ENCODE measurements around the gene IQCM. TPM values are rescaled to one million over a fixed set of nuclear protein-coding genes. Genes with fewer than 3 reads are reported as not detected.

The IQCM gene, protein sequence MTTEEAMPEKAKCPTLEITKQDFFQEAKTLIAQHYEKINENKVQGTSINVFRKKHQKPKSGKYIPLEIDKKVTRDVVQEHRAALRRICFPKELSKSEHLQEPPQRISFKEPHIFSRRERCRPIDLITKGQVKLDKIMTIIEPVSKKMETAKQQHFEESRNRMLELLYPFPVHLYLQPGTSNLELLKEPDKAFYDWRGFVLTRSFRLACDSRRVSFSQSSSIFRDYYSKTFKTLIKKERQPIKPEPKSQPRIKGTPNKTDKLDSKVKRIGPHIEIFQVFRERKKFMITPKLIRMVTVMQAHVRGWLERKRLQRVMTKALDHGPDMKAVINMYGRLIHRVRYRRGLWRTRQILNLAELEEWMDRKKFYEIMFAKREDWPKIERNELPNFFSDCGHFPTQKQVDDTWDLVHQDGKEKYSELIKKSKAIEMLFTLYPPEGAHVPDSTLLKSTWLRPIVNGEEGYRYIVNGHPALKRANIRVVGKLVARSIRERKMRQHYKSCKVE
- not detected for total RNA-seq

DNA sequence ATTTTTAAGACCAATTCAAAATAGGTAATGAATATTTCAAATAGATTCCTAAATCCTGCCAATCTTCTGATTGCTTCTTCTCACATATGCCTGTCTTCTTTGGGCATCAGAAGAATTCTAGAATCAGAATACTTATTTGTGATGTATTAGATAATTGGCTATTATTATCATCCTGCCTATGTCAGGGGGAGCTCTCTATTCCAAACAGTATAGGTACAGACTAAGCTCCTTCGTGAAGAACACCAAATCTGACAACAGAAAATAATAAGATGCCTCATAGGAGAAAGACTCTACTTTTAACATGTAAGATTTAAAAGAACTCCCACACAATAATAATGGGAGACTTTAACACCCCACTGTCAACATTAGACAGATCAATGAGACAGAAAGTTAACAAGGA lies at the start of gene IQCM:
TSS of gene IQCM (minus strand) at position 101 of the 400 bp plus-strand sequence. CDS start 73,152 bp downstream, outside the sequence.

